ENCODE measurements around the gene IMPDH1. TPM values are rescaled to one million over a fixed set of nuclear protein-coding genes. Genes with fewer than 3 reads are reported as not detected.

IMPDH1 gene
- total and polyA plus RNA-seq, 4 donors: 25.9 to 136 (median 61.9) TPM

DNA sequence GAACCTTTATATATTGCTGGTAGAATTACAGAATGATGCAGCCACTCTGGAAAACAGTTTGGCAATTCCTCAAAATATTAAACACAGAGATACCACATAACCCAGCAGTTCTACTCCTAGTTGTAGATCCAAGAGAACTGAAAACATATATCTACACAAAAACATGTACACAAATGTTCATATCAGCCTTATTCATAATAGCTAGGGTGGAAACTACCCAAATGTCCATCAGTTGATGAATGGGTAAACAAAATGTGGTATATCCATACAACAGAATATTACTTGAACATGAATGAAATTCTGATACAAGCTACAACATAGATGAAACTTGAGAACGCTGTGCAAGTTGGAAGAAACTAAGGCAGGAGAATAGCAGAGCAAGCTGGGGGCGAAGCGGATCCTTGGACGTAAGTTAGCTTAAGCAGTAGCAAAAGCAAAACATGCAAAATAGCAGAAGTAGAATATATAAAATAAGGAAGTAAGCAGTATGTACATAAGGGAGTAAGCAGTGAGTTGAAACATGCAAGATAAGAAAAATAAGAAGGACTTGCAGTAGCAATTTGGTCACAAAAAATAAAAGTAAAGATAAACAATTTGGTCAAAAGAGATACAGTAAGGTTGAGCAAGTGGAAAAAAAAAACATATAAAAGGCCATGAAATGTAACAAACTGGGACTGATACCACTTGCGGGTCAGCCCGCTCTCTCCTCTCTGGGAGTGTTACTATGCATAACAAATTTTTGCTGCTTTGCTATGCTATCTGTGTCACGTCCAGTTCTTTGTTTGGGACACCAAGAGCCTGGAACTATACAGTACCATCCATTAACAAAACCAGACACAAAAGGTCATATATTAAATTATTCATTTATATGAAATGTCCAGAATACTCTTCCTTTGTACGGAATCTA lies 27.9 kb upstream of the IMPDH1 start:
- ATAC-seq (ENCODE audit: insufficient read depth, low FRiP score) (no peak), DNase-seq (no peak)
- WGBS, 2 donors: 55 to 86% methylated on average over 8 of the region's 8 CpGs
- Histone ChIP-seq H3K9ac (ENCODE audit: insufficient read depth in 1 of 2, low read length in 2 of 2) (no peak overlapping the region), H3K27ac (ENCODE audit: low read depth in 1 of 2, low read length in 1 of 2) (no peak overlapping the region), H3K4me1 (ENCODE audit: control insufficient read depth in 5 of 5, insufficient read depth in 5 of 5, low read length in 5 of 5) (peaks cover 0 to 15% (median 0%) of the 10 kb centered on the region in 5 donors), H3K36me3 (ENCODE audit: control insufficient read depth in 4 of 4, insufficient read depth in 4 of 4, low read length in 4 of 4) (no peaks in the 10 kb centered on the region), H3K27me3 (ENCODE audit: control insufficient read depth in 3 of 3, insufficient read depth in 3 of 3, low read length in 2 of 3) (no peaks in the 10 kb centered on the region), H3K4me3 (no peak overlapping the region), H3K9me3 (ENCODE audit: control insufficient read depth in 4 of 4, insufficient read depth in 3 of 4, low read length in 3 of 4) (peaks cover 0 to 2% (median 0%) of the 10 kb centered on the region in 4 donors)
- TF ChIP-seq, protein P1, sequence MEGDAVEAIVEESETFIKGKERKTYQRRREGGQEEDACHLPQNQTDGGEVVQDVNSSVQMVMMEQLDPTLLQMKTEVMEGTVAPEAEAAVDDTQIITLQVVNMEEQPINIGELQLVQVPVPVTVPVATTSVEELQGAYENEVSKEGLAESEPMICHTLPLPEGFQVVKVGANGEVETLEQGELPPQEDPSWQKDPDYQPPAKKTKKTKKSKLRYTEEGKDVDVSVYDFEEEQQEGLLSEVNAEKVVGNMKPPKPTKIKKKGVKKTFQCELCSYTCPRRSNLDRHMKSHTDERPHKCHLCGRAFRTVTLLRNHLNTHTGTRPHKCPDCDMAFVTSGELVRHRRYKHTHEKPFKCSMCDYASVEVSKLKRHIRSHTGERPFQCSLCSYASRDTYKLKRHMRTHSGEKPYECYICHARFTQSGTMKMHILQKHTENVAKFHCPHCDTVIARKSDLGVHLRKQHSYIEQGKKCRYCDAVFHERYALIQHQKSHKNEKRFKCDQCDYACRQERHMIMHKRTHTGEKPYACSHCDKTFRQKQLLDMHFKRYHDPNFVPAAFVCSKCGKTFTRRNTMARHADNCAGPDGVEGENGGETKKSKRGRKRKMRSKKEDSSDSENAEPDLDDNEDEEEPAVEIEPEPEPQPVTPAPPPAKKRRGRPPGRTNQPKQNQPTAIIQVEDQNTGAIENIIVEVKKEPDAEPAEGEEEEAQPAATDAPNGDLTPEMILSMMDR (IDR thresholded peaks at IDR 0.05; ENCODE audit: control extremely low read depth, extremely low read depth): no peak

DNA sequence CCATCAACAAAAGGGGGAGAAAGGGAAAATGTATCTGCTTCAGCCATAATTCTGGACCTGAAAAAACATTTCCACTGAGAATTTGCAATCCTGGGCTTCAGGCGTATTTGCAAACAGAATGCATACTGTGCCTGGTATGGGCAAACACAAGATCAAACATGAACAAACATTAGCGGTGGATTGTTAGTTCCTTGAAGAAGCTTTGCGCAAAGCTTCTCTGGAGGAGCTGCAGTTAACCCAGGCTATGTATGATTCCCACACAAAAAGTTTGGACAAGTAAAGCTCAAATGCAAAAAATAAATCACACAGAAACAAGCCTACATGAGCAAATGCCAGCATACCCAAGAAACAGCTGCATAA lies 25.5 kb upstream of the IMPDH1 start:
- Histone ChIP-seq H3K27me3 (ENCODE audit: control insufficient read depth in 3 of 3, insufficient read depth in 3 of 3, low read length in 2 of 3) (no peaks in the 10 kb centered on the region), H3K9me3 (ENCODE audit: control insufficient read depth in 4 of 4, insufficient read depth in 3 of 4, low read length in 3 of 4) (peaks cover 0 to 2% (median 0%) of the 10 kb centered on the region in 4 donors), H3K4me3 (no peak overlapping the region), H3K9ac (ENCODE audit: insufficient read depth in 1 of 2, low read length in 2 of 2) (no peak overlapping the region), H3K4me1 (ENCODE audit: control insufficient read depth in 5 of 5, insufficient read depth in 5 of 5, low read length in 5 of 5) (peaks cover 0 to 15% (median 0%) of the 10 kb centered on the region in 5 donors), H3K27ac (ENCODE audit: low read depth in 1 of 2, low read length in 1 of 2) (no peak overlapping the region), H3K36me3 (ENCODE audit: control insufficient read depth in 4 of 4, insufficient read depth in 4 of 4, low read length in 4 of 4) (no peaks in the 10 kb centered on the region)
- ATAC-seq (ENCODE audit: insufficient read depth, low FRiP score) (no peak), DNase-seq (peak in 2 of 3 donors; percentile 61 to 64)
- 54 to 77% methylated on average over 3 of the region's 3 CpGs for WGBS, 2 donors
- TF ChIP-seq, protein P1 (IDR thresholded peaks at IDR 0.05; ENCODE audit: control extremely low read depth, extremely low read depth): no peak

DNA sequence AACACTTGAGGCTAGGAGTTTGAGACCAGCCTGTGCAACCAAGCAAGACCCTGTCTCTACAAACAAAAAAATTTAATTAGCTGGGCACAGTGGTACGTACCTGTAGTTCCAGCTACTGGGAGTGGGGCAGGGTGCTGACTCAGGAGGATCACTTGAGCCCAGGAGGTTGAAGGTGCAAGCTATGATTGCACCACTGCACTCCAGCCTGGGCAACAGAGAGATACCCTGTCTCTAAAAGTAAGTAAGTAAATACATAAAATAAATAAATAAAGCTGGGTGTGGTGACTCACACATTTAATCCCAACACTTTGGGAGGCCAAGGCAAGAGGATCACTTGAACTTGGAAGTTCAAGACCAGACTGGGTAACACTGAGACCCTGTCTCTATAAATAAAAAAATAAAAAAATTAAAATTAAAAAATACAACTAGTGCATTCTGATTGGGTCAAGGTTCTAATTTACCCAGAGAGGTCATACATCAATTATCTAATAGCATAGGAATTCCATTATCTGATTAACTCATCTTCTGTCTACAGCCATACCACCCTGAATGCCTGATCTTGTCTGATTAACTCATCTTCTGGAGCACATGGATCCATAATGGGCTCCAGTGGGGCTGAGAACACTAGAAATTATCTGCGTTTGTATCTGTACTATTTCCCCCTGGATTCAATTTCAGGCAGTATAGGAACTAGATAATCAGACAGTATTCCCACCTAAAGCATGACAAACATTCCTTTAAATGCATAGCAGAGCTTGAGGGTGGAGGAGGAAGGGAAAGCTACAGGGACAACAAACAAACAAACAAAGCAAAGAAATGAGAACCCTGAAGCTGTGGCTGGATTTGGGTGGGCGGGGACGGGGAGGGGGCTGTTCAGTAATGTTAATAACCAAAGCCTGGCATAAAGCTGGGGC lies 24.9 kb upstream of the IMPDH1 start:
- no peak for ATAC-seq (ENCODE audit: insufficient read depth, low FRiP score)
- Histone ChIP-seq H3K36me3 (ENCODE audit: control insufficient read depth in 4 of 4, insufficient read depth in 4 of 4, low read length in 4 of 4) (no peaks in the 10 kb centered on the region), H3K27me3 (ENCODE audit: control insufficient read depth in 3 of 3, insufficient read depth in 3 of 3, low read length in 2 of 3) (no peaks in the 10 kb centered on the region), H3K4me1 (ENCODE audit: control insufficient read depth in 5 of 5, insufficient read depth in 5 of 5, low read length in 5 of 5) (peaks cover 0 to 15% (median 0%) of the 10 kb centered on the region in 5 donors), H3K4me3 (no peak overlapping the region), H3K9ac (ENCODE audit: insufficient read depth in 1 of 2, low read length in 2 of 2) (no peak overlapping the region), H3K27ac (ENCODE audit: low read depth in 1 of 2, low read length in 1 of 2) (no peak overlapping the region), H3K9me3 (ENCODE audit: control insufficient read depth in 4 of 4, insufficient read depth in 3 of 4, low read length in 3 of 4) (peaks cover 0 to 2% (median 0%) of the 10 kb centered on the region in 4 donors)
- no peak for DNase-seq
- 76 to 82% methylated on average over 4 of the region's 4 CpGs for WGBS, 2 donors
- TF ChIP-seq, protein P1 (IDR thresholded peaks at IDR 0.05; ENCODE audit: control extremely low read depth, extremely low read depth): no peak
